ENCODE measurements around the gene FEM1A.
"Not testable (repeated sequence)": the region's sequence is repeated elsewhere in the genome, so short reads cannot be mapped to it uniquely, and the experiment has no call there.

FEM1A gene, protein sequence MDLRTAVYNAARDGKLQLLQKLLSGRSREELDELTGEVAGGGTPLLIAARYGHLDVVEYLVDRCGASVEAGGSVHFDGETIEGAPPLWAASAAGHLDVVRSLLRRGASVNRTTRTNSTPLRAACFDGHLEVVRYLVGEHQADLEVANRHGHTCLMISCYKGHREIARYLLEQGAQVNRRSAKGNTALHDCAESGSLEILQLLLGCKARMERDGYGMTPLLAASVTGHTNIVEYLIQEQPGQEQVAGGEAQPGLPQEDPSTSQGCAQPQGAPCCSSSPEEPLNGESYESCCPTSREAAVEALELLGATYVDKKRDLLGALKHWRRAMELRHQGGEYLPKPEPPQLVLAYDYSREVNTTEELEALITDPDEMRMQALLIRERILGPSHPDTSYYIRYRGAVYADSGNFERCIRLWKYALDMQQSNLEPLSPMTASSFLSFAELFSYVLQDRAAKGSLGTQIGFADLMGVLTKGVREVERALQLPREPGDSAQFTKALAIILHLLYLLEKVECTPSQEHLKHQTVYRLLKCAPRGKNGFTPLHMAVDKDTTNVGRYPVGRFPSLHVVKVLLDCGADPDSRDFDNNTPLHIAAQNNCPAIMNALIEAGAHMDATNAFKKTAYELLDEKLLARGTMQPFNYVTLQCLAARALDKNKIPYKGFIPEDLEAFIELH

GRCh38 chr19:4791183-4792018 lies at the start of gene FEM1A:
Gene FEM1A (plus strand): TSS chr19:4791734. CDS start chr19:4791855, 121 bp downstream.
- DNase-seq: peak; percentile 99

GRCh38 chr19:4742723-4743646 lies 48.5 kb upstream of the FEM1A start:
- peak; percentile 71 for DNase-seq

DNA sequence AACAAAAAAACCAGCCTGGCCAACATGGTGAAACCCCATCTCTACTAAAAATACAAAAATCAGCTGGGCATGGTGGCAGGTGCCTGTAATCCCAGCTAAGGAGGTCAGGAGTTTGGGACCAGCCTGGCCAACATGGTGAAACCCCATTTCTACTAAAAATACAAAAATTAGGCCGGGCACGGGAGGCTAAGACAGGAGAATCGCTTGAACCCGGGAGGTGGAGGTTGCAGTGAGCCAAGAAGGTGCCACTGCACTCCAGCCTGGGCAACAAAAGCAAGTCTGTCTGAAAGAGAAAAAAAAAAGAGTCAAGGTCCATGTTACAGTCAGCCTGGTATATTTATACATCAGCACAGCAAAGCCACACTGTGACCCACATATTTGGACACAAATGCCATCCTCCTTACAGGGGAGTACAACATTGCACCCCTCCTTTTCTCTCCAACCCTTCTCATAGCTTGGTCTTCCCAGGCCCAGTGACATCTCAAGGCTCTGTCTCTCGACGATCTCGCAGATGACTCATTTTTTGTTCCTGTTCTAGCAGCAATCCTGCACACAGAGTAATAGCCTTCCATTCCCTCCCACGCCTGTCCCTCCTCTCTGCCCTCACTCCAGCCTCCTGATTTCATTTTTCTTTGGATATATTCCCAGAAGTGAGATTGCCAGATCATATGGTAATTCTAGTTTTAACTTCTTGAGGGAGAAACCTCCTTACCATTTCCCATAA lies 46.9 kb upstream of the FEM1A start:
- DNase-seq: no peak

GRCh38 chr19:4745175-4745574 lies 46.4 kb upstream of the FEM1A start:
- not testable (repeated sequence) for DNase-seq

DNA sequence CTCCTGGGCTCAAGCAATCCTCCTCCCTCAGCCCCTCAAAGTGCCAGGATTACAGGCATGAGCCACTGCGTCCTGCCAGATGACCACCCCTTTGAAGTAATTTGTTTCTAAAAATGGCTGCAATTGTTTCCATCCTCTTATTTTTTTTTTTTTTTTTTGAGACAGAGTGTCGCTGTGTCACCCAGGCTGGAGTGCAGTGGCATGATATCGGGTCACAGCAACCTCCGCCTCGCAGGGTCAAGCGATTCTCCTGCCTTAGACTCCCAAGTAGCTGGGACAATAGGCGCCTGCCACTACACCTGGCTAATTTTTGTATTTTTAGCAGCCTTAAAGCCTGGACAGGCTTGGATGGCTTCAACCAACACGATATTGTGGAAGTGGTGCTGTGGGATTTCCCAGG lies 45.5 kb upstream of the FEM1A start:
- DNase-seq: no peak

- DNase-seq: no peak
These were observed 43.3 kb upstream of the FEM1A start for GRCh38 chr19:4748185-4748584.

DNA sequence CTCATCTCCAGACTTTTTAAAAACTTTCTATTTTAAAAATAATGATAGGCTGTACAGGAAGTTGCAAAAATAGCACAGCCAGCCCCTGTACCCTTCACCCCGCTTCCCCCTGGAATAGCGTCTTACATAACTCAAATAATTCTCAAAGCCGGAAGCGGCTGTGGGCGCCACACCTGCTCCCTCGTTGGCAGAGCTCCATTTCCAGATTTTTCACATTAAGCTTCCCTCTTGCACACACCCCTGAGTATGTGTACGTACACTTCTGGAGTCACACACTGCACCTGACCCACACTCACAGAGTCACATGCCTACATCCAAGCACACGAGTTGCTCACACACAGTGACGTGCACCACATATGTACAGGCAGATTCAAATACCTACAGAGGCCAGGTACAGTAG lies 42.9 kb upstream of the FEM1A start:
- no peak for DNase-seq

DNA sequence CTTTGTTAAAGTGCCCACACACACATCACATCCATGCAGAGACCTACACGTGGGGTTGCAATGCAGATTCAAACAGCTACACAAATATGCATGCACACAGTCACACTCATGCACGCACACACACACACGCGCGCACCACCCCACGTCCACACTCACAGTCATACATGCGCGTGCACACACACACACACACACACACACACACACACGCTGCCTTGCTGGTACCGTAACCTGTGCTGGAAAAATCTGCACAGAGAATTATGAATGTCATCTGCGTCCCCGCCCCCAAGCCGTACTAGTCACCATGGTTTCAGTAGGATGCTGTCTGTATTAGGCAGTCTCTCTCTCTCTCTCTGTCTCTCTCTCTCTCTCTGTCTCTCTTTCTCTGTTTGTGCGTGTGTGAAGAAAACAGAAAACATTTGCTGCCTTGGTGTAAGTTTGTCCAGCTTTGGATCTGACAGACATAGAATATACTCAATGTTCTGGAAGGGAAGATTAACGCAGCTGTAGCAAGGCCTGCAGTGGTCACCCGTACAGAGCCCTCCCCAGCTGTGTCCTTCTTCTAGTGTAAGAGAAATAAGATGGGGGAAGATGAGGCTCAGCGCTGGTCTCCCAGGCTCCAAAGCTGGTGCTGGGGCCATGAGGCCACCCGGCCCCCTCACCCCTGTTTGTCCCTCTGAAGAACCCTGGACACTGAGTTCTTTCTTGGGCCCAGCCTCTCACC lies 41.5 kb upstream of the FEM1A start:
- DNase-seq: no peak

DNA sequence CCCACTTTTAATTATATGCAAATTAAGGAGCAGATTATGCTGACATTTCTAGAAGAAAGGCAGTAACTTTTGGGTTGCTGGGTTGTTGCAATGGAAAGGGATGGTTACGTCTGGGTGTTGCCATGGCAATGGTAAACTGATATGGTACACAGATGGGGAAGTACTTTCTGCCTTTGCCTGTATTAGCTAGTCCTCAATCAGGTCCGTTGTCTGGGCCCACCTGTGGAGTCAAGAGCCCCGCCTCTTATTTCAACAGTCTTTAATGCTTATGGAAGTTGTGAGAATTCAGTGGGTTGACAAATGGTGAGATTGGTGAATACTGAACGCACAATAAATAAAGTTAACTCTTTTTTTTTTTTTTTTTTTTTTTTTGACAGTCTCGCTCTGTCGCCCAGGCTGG lies 37.3 kb upstream of the FEM1A start:
- DNase-seq: peak; percentile 22

DNA sequence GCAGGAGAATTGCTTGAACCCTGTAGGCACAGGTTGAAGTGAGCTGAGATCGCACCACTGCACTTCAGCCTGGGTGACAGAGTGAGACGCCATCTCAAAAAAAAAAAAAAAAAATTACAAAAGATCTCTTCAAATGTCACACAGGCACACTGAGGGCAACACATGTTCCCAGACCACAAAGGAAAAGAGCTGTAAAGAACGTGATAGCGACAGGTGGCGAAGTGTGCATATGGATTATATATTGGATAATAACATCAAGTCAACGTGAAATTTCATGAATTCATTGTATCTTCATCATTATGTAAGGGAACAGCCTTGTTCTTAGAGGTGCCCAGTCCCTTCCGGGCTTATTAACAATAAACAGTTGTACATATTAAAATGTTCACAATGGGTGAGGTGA lies 36.1 kb upstream of the FEM1A start:
- DNase-seq: no peak

- DNase-seq: no peak
These were observed 33.5 kb upstream of the FEM1A start for GRCh38 chr19:4758082-4758481.

- no peak for DNase-seq
These were observed 32.9 kb upstream of the FEM1A start for GRCh38 chr19:4758659-4759058.

DNA sequence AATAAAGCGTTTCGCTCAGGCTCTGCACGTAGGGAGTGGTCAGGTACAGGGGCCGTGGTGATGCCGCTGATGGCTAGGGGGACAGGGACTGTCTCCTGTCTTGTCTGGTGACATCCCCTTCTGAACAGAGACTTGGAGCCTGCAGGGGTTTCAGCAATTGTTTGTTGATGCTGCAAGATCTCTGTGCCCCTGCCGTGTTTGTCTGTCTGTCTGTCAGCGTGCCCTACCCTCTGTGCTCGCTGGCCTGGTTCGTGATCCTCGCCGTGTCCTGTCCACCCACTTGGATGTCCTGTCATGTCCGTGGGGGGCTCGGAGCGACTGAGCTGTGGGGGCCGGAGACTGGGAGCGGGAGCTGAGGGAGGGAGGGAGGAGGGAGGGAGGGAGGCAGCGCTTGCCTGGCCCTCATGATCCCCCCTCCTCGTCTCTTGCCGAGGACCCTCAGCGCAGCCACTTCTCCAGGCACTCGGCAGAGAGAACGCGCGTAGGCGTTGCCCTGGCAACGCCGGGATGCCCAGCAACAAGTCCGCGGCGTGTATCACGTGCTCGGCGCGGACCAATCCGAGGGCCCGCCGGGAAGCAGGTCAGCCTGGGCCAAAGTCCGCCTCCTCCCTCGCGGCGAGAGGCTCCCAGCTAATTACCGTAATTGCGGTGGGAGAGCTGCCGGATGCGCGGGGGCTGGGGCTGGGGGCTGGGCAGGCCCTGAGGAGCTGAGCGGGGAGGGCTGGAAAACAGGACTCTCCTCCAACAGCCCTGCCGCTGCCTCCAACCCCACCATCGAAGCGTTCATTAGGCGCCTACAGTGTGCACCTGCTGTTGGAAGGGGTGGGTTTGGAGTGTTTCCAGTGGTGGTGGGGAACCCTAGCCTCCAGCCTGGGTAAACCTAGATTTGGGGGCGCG lies 31.9 kb upstream of the FEM1A start:
- DNase-seq: peak; percentile 96

GRCh38 chr19:4760285-4760650 lies 31.3 kb upstream of the FEM1A start:
- DNase-seq: no peak

- DNase-seq: no peak
These were observed 28.5 kb upstream of the FEM1A start for GRCh38 chr19:4763021-4763420.

DNA sequence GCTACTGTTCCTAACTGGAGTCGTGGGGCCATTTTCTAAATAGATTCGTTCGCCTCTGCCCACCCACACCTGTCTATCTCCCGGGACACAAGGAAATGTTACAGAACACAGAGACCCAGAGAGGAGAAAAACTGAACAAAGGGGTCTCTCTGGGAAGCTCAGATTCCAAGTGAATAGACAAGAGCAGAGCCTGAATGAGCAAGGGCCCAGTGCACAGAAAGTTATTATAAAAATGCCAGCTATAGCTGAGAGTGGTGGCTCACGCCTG lies 27.2 kb upstream of the FEM1A start:
- no peak for DNase-seq

DNA sequence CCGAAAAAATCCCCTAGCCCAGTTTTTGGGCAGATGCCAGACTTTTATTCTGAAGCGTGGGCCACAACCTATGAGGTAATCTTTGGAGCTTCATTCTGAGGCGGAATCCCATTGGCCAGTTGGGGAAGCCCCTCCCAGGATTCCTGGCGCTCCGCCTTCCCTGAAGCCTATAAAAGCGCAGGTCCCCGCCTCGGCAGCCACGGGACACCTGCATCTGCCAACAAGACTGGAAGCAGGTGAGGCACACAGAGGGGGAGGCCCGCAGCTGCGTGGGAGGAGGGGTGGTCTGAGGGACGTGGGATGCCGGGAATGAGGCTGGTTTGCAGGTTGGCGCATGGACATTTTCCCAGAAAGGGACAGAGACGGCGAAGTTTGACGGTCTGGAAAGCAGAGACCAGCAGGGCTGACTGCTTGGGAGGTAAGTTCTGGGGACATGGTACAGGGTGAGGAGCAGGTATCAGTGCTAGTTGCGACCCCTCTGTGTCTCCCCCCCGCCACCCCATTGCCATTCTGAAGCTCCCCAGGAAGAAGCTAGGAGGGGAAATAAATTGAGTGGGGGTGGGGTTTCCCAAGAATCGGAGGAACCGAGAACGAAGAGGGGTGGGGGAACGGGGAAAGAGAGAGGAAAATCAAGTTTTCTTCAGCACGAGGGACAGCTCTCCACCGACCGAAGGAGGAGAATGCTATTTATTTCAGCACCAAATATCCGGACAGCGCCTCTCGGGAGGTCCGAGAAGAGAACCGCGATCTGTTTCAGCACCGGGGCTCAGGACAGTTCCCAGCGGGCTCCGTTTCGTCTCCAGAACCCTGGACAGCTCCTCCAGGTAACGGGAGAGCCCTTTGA lies 22.4 kb upstream of the FEM1A start:
- peak; percentile 93 for DNase-seq

DNA sequence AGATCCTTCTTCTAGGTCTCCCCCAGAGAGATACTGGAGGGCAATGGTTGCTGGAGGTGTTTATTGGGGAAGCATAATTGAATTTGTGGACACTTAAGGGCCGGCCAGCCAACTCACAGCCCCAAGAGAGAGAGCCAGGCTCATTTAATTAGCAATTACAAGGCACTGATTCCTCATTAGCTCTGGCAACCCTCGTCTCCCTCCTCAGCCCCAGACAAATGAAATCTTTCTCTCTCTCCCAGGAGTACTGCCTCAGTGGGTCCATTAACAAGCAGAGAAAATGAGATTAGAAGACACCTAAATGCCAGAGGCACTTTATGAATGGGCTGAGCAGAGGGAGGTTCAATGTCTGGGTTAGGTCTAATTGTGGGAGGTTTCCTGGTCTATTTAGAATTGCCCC lies 19.0 kb upstream of the FEM1A start:
- DNase-seq: no peak

GRCh38 chr19:4773047-4773640 lies 18.4 kb upstream of the FEM1A start:
- no peak for DNase-seq

Measured in NCI-H510A treated with DMSO at 0.1 percent for 48 hours (cell line).